Measurements from ENCODE around the gene PRKN. TPM values are rescaled to one million over a fixed set of nuclear protein-coding genes. Genes with fewer than 3 reads are reported as not detected.

Gene PRKN
- total RNA-seq, 1 donor from 2014 or later = 2.6 TPM

DNA sequence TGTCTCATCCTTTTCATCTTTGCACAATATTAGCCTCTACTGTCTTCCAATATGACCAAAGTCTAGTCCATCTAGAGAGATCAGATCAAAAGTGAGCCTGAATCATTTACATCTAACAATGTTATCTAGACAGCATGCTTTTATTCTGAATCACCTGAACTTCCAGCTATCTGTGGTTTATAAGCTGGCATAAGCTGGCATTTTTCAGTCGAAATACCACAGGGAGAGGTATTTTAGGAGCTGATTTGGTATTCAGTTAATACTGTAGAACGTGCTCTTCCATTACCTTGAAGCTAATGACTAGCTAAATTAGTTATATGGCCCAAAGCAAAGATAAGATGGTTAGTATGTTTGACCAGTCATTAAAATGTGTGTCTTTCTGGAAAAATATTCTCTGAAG is 1265.4 kb downstream of the PRKN start:
- intact Hi-C loops (cut with DNase I) = no loop called here
- Histone ChIP-seq H3K9me3 (no peaks in the 10 kb centered on the region), H3K4me1 (no peaks in the 10 kb centered on the region)

DNA sequence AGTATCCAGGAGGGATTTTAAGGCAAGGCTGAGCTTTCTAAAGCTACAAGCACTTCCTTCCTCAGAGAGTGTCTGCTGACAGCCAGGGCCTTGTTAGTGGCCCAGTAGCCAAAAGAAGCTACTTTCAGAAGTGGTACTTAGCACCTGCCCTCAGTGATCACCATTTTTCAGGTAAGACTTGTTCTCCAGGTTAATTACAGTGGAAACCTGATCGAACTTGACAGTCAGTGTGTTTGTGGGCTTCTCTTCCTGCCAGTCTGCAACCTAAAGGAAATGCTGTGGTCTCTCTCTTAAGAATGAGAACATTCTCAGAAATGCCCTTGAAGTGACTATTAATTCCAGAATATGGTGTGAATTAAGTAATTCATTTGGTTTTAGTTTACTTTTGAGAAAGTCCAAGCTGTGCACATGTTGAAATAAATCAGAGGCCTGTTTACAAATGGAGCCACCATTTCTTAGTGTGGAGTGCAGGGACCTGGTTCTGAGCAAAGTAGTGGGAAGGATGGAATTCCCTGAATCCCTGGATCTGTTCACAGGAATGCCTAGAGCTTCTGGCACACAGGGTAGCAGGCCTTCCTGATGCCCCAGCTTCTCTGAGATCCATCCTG is 1268.5 kb downstream of the PRKN start:
- intact Hi-C loops (cut with DNase I) = no loop called here
- Histone ChIP-seq H3K4me3 (no peak overlapping the region), H3K4me1 (no peaks in the 10 kb centered on the region), H3K9me3 (no peaks in the 10 kb centered on the region), H3K27ac (no peak overlapping the region), H3K27me3 (no peaks in the 10 kb centered on the region), H3K36me3 (no peaks in the 10 kb centered on the region)
- no peak for DNase-seq (ENCODE audit: low spot score in 2 of 2)
- TF ChIP-seq, protein P1, sequence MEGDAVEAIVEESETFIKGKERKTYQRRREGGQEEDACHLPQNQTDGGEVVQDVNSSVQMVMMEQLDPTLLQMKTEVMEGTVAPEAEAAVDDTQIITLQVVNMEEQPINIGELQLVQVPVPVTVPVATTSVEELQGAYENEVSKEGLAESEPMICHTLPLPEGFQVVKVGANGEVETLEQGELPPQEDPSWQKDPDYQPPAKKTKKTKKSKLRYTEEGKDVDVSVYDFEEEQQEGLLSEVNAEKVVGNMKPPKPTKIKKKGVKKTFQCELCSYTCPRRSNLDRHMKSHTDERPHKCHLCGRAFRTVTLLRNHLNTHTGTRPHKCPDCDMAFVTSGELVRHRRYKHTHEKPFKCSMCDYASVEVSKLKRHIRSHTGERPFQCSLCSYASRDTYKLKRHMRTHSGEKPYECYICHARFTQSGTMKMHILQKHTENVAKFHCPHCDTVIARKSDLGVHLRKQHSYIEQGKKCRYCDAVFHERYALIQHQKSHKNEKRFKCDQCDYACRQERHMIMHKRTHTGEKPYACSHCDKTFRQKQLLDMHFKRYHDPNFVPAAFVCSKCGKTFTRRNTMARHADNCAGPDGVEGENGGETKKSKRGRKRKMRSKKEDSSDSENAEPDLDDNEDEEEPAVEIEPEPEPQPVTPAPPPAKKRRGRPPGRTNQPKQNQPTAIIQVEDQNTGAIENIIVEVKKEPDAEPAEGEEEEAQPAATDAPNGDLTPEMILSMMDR (IDR thresholded peaks at IDR 0.05) = no peak

More for the DNA sequence above, 1265.4 kb downstream of the PRKN start:
- H3K36me3 ChIP-seq = no peaks in the 10 kb centered on the region
- no peak overlapping the region for H3K4me3 ChIP-seq
- no peak for DNase-seq (ENCODE audit: low spot score in 2 of 2)
- TF ChIP-seq, protein P1 (IDR thresholded peaks at IDR 0.05) = no peak
- no peak overlapping the region for H3K27ac ChIP-seq
- no peaks in the 10 kb centered on the region for H3K27me3 ChIP-seq

DNA sequence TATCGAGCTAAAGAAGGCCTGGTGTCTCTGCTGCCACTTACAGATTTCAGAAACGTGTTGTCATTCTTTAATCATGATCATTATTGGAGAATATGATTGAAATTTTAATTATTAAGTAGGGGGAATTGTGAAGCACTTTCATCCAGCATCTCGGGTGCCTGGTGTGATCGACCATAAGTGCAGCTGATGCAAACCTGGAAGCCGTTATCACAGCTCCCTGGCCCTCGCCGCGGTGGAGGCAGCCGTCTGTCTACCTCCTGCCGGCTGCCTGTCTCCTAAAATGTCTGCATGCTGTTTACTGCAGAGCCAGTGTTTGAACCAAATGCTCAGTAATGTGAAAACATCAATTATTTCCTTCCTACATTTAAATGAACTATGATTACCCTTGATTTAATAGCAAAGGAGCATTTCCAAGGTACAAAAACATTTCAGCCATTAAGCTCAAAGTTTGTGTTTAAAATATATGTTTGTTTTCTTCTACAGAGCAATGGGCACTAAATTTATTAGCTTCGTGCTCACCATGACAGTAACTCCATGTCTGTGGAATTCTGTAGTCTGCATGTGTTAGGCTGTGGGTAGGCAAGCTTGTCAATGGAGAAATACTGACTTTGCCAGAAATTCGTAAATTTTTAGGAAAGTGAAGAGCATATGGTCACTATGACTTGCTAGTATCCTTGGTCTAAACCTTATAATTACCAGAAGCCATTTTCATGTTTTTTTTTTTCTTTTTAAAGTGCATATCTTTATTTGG is 1269.2 kb downstream of the PRKN start:
- H3K4me3 ChIP-seq = no peak overlapping the region
- no peak overlapping the region for H3K27ac ChIP-seq
- TF ChIP-seq, protein P1 (IDR thresholded peaks at IDR 0.05) = no peak
- DNase-seq (ENCODE audit: low spot score in 2 of 2) = no peak
- H3K36me3 ChIP-seq = no peaks in the 10 kb centered on the region
- no peaks in the 10 kb centered on the region for H3K4me1 ChIP-seq
- intact Hi-C loops (cut with DNase I) = no loop called here
- H3K27me3 ChIP-seq = no peaks in the 10 kb centered on the region
- no peaks in the 10 kb centered on the region for H3K9me3 ChIP-seq

- no peaks in the 10 kb centered on the region for H3K27me3 ChIP-seq
- intact Hi-C loops (cut with DNase I) = no loop called here
- H3K27ac ChIP-seq = no peak overlapping the region
- DNase-seq (ENCODE audit: low spot score in 2 of 2) = no peak
- no peak overlapping the region for H3K4me3 ChIP-seq
- H3K4me1 ChIP-seq = no peaks in the 10 kb centered on the region
- H3K36me3 ChIP-seq = no peaks in the 10 kb centered on the region
- TF ChIP-seq, protein P1 (IDR thresholded peaks at IDR 0.05) = no peak
- H3K9me3 ChIP-seq = no peaks in the 10 kb centered on the region
Measured at GRCh38 chr6:161455848-161456247, 1271.7 kb downstream of the PRKN start.

DNA sequence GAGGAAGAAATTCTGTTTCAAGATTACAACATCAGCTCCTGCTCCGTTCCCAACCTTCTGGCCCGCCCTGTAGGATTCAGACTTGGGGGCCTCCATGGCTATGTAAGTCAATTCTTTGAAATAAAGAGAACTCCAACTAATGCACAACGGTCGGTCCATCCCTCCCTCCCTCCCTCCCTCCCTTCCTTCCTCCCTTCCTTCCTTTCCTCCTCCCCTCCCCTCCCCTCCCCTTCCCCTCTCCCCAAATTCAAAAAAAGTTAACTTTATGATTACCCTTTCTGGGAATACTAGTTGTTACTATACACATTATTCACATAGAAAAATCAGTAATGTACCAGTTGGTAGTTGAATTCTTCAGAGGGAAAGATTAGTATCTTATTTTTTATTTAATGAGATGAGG is 1274.0 kb downstream of the PRKN start:
- TF ChIP-seq, protein P1 (IDR thresholded peaks at IDR 0.05) = no peak
- Histone ChIP-seq H3K4me3 (no peak overlapping the region), H3K4me1 (no peaks in the 10 kb centered on the region), H3K9me3 (no peaks in the 10 kb centered on the region), H3K27ac (no peak overlapping the region), H3K36me3 (no peaks in the 10 kb centered on the region), H3K27me3 (no peaks in the 10 kb centered on the region)
- DNase-seq (ENCODE audit: low spot score in 2 of 2) = no peak
- intact Hi-C loops (cut with DNase I) = no loop called here
